Fibroblast of pulmonary artery (primary cell): ENCODE results near the gene ELSPBP1.

ENCODE experiments used
- DNase-seq: peaks from one replicate; pipeline ENCODE4 v3.0.0-alpha.2; 2010; ENCODE audit warnings: low read depth
- H3K4me3 ChIP-seq: replicated peaks from 2 replicates; pipeline ENCODE4 v1.5.1; 2011; ENCODE audit warnings: low read depth, mild to moderate bottlenecking, control low read depth, low read length, moderate library complexity
- TF ChIP-seq, protein P1 (sequence below): IDR thresholded peaks from 2 replicates; pipeline ENCODE4 v1.5.1; 2011; ENCODE audit warnings: mild to moderate bottlenecking, control low read depth, low read length, inconsistent platforms; ENCODE audit errors: missing control alignments

The ELSPBP1 gene

DNA sequence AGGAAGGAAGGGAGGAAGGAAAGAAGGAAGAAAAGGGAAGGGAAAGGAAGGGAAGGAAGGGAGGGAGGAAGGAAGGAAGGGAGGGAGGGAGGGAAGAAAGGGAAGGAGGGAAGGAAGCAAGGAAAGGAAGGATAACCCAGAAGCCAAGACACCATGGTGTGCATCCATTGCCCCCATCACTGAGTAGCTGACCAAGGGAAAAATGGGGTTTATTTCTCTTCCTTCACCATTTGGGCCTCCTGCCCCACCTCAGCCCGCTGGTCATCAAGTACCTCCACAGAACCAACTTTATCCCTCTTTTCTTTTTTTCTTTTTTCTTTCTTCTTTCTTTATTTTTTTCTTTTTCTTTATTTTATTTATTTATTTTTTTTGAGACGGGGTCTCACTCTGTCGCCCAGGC, 29.1 kb downstream of the ELSPBP1 start:
- H3K4me3 ChIP-seq = no peak overlapping the region
- DNase-seq = no peak
- TF ChIP-seq, protein P1, sequence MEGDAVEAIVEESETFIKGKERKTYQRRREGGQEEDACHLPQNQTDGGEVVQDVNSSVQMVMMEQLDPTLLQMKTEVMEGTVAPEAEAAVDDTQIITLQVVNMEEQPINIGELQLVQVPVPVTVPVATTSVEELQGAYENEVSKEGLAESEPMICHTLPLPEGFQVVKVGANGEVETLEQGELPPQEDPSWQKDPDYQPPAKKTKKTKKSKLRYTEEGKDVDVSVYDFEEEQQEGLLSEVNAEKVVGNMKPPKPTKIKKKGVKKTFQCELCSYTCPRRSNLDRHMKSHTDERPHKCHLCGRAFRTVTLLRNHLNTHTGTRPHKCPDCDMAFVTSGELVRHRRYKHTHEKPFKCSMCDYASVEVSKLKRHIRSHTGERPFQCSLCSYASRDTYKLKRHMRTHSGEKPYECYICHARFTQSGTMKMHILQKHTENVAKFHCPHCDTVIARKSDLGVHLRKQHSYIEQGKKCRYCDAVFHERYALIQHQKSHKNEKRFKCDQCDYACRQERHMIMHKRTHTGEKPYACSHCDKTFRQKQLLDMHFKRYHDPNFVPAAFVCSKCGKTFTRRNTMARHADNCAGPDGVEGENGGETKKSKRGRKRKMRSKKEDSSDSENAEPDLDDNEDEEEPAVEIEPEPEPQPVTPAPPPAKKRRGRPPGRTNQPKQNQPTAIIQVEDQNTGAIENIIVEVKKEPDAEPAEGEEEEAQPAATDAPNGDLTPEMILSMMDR = no peak

DNA sequence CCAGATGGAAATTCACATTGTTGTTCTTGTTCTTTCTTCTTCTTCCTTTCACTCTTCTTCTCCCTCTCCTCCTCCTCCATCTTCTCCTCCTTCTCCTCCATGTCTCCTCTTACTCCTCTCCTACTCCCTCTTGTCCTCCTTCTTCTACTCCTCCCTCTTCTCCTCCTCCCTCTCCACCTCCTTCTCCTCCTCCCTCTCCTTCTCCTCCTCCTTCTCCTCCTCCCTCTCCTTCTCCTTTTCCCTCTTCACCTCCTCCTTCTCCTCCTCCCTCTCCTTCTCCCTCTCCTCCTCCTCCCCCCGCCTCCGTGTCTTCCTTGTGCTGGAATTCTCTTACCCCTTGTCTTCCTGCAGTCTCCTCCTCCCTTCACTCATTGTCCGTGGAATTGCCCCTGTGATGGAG, 31.0 kb downstream of the ELSPBP1 start:
- TF ChIP-seq, protein P1 = no peak
- no peak overlapping the region for H3K4me3 ChIP-seq
- DNase-seq = no peak

DNA sequence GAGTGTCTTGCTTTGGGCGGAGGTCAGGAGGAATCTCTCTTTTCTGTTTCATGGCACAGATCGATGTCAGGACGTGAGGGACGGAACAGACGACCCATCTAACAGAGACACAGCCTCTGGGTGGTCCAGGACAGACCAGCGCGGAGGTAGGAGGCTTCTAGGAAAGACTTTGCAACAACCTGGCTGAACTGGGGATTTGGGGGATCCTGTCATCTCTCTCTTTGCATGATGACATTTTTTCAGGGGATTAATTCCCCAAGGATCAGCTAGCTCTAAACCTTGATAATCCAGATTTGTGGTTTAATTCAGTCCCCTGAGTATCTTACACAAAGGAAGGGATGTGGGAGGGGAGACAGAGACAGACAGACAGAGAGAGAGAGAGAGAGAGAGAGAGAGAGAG, 35.0 kb downstream of the ELSPBP1 start:
- TF ChIP-seq, protein P1 = no peak
- DNase-seq = no peak
- no peak overlapping the region for H3K4me3 ChIP-seq

DNA sequence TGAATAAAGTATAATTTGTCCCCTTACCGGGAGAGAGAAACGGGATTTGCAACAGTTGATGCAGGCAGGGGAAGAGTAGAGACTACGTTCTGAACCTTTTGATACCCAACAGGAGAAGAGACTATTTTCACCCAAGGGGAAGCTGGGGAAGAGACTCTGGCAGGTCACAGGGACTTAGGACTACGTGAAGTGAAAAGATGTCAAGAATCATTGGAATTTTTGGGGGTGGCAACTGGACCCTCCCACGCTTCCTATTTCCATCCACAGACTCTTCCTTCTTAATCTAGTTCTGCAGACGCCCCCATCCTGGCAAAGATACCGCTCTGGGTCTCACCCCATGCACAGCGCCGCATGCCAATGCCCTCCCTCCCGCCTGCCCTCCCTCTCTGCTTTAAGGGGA, 35.6 kb downstream of the ELSPBP1 start:
- H3K4me3 ChIP-seq = no peak overlapping the region
- TF ChIP-seq, protein P1 = no peak
- DNase-seq = no peak

DNA sequence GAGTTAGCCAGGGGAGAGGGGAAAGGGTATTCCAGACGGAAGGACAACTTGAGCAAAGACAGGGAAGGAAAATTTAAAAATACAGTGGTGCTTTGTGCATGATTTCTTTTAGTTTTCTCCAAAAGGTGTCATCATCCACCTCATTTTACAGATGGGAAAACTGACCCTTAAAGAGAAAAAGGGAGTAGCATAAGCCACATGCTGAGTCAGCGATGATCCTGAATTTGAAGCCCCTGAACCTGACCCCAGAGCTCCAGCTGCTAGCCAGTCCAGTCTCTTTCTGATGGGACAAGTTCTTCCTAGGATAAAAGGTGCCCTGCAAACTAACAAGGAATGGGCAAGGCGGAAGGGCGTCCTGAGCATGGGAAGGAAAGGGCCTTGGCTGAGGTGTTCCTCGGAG, 39.2 kb downstream of the ELSPBP1 start:
- no peak overlapping the region for H3K4me3 ChIP-seq
- TF ChIP-seq, protein P1 = no peak
- no peak for DNase-seq

DNA sequence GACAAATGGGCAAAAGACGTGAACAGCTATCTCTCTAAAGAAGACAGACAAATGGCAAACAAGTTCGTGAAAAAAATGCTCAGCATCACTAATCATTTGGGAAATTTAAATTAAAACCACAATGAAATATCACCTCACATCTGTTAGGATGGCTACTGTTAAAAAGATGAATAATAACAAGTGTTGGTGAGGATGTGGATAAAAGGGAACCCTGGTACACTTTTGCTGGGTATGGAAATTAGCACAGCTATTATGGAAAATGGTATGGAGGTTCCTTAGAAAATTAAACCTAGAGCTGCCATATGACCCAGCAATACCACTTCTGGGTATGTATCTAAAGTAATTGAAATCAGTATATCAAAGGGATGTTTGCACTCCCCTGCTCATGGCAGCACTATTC, 42.3 kb downstream of the ELSPBP1 start:
- TF ChIP-seq, protein P1 = no peak
- H3K4me3 ChIP-seq = no peak overlapping the region
- no peak for DNase-seq

DNA sequence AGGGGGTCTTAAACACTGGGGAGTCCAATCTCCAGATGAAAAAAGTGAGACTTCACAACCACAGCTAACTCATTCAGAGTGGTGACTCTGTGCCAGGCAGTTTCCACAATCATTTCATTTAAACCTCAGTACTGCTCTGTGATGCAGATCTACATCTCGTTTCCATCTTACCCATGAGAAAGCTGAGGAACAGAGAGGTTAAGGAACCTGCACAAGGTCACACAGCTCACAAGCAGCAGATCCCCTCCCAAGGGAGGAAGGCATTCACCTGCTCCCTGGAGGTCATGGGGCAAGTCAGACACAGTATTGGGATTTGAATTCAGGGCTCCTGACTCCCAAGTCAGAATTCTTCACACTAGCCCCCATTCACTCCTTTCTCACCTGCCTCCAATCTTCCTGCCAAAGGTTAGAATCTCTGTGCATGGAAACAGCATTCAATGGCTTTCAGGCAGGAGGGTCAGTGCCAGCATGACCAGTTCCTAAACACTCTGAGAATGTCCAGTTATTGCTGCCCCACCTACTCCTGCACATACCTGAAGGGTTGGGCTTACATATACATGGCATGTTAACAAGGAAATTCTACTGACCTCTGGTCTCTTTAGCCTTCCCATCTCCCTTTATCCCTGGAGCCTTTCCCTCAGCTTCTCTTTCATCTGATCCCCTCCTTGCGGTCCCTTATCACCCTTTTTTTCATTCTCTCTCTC, 47.6 kb downstream of the ELSPBP1 start:
- DNase-seq = no peak
- H3K4me3 ChIP-seq = no peak overlapping the region

More for the DNA sequence above, 47.6 kb downstream of the ELSPBP1 start:
- TF ChIP-seq, protein P1 = no peak
